HG03139 (cell line): Measurements from ENCODE around the gene KCNIP3.
"Not testable (repeated sequence)": the region's sequence is repeated elsewhere in the genome, so short reads cannot be mapped to it uniquely, and the experiment has no call there.

Experiments
- ATAC-seq: cut with Tn5 transposase; IDR thresholded peaks from one replicate; pipeline ENCODE4 v1.9.1; 2021; ENCODE audit not compliant: unreplicated experiment

Gene KCNIP3

DNA sequence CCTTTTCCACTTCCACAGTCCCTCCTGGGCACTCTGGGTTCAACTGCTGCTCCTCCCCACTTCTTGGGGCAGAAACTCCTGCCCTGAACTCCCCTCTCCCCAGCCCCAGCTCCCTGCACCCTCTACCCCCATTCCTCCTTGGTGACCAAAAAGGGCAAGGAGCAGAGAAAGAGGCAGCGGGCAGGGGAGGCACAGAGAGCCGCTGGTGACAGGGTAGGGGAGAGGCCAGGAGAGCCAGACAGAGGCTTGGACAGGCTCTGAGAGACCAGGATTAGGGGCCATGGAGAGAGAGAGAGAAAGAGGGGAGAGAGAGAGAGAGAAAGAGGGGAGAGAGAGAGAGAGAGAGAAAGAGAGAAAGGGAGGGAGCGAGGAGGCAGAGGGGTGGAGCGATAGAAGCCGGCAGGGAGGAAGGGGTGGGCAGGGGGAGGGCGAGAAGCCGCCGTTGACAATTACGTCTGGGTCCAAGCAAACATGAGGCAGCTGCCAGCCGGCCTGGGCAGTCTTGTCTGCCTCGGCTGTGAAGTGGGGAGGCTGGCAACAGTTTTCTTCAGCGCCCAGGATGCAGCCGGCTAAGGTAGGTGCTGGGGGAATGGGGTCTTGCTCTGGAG lies at the start of gene KCNIP3:
TSS of gene KCNIP3 (plus strand) at position 468 of the 608 bp plus-strand sequence. CDS start at position 560, 92 bp downstream.
- ATAC-seq, result no peak

- no peak for ATAC-seq
These were observed 38.9 kb upstream of the KCNIP3 start for GRCh38 chr2:95258271-95258670.

DNA sequence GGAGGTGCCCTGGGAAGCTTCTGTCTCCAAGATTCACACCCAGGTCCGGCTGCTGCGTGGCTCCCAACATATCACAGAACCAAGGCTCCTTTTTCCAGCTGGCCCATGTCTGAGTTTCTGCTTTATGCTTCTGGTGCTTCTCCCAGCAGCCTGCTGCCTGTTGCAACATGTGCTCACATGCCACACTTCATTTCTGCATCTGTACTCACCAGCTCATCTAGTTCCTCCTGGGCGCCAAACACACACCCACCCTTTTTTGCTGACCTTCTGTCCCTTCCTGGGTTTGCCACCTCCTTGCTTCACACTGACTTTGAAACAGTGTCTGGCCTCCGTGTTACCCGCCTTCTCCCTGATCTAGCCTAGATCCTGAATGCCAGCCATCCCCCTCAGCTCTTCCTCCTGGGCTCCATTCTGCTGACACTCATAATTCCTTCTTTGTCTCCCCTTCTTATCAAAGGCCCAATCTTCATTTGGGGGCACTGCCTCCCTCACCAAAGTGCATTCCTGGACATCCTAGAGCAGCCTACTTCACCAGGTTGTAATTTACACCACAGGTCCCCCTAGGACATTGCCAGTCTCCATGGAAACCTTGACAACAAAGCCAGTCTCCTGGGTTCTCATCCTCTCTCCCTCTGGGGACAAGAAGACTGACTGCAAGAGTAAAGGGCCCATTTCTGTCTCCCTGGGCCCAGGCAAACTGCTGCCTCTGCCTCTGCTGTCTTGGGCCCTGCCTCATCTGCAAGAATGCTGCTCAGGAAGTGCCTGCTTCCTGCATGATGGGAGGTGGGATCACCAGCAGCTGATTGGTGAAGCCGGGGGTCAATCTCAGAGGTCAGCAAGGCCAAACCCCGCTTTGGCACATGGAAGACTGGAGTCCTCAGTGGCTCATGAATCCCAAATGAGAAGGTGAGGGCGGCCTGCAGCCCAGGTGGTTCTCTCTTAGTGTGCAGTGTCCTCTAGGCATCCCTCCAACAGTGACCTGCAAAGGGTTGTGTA lies 36.8 kb upstream of the KCNIP3 start:
- ATAC-seq, result no peak

GRCh38 chr2:95261602-95262001 lies 35.5 kb upstream of the KCNIP3 start:
- no peak for ATAC-seq

GRCh38 chr2:95262896-95263542 lies 34.1 kb upstream of the KCNIP3 start:
- no peak for ATAC-seq

GRCh38 chr2:95264624-95265023 lies 32.5 kb upstream of the KCNIP3 start:
- no peak for ATAC-seq

DNA sequence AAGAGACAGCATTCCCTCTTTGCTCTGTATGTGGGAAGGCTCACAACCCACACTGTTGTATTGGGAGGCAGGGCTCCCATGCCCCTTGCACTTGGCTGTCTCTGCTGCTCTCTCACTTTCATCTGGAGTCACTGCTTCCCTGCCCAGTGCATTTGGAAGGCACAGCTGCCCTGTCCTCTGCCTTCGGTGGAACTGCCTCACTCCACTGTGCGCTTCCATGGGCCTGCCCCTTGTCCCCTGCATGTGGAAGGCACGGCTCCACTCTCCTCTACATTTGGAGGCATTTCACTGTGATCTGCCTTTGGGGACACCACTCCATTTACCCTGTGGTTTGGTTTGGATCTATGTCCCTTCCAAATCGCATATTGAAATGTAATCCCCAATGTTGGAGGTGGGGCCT lies 32.0 kb upstream of the KCNIP3 start:
- no peak for ATAC-seq

GRCh38 chr2:95266781-95267430 lies 30.2 kb upstream of the KCNIP3 start:
- no peak for ATAC-seq

GRCh38 chr2:95267458-95268210 lies 29.5 kb upstream of the KCNIP3 start:
- ATAC-seq, result no peak

DNA sequence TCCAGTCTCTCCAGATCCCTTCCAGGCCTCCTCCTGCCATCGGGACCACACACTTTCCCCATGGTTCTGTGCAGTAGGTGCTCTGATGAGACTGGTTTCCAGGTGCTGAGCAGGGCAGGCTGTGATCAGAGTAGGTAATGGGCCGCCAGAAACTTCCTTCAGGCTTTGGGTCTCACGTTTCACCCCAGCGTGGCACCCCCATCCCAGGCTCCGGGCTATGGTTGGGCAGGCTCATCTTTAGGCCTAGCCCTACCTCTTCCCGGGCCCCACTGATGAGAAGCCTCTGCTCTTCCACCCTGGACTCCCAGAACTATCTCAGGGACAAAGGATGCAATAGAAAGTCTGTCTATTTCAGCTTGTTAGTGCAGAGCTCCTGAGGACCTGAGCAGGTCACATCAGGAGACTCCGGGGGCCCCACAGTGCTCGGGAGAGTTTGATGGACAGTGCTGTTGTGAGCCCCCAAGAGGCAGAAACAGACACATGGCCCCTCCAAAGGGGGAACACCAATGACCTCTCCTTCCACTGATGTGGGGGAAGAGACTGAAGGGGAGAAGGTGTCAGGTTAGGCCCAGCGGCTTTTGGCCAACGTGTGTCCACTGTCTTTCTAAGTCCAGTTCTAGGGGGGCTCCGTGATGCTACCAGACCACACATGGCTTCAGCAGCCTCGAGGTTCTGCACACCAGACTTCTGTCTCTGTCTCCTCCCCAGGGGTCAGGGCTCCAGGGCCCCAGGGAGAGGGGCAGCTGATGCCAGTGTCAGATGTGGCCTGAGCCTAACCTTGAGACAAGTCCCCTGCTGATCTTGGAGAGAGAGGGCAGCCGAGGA lies 28.7 kb upstream of the KCNIP3 start:
- no peak for ATAC-seq

- no peak for ATAC-seq
These were observed 28.0 kb upstream of the KCNIP3 start for GRCh38 chr2:95269036-95269680.

DNA sequence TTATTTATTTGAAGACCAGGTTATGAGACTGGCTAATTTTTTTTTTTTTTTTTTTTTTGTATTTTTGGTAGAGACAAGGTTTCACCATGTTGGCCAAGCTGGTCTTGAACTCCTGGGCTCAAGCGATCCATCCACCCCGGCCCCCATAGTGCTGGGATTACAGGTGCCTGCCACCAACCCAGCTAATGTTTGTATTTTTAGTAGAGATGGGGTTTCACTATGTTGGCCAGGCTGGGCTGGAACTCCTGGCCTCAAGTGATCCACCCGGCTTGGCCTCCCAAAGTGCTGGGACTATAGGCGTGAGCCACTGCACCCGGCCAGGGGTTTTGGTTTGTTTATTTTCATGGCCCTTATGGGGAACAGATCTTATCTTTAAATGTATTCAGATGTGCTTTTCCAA lies 27.4 kb upstream of the KCNIP3 start:
- ATAC-seq, result not testable (repeated sequence)

DNA sequence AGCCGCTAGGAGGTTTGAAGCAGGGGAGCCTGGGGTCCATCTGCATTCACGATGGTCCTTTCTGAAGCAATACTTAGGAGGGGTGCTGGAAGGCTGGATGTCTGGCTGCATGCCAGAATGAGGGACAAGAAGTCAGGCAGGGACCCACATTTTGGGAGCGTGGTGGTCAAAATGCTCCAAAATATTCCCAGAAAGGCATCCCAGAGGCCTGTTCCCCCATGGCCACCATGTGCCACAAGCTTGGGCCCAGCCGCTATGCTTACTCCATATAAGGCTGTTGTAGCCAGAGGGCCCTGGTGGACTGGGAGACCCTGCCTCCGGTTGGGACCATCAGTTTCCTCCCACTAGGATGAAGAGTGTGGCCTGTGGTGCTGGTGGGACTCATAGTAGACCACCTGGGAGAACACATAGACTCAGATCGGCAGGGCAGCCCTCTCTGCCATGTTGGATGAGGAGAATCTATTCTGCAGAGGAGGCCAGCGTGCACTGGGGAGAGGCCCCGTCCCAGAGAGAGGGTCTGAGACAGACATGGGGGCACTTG lies 26.5 kb upstream of the KCNIP3 start:
- no peak for ATAC-seq

GRCh38 chr2:95271381-95271971 lies 25.7 kb upstream of the KCNIP3 start:
- no peak for ATAC-seq

DNA sequence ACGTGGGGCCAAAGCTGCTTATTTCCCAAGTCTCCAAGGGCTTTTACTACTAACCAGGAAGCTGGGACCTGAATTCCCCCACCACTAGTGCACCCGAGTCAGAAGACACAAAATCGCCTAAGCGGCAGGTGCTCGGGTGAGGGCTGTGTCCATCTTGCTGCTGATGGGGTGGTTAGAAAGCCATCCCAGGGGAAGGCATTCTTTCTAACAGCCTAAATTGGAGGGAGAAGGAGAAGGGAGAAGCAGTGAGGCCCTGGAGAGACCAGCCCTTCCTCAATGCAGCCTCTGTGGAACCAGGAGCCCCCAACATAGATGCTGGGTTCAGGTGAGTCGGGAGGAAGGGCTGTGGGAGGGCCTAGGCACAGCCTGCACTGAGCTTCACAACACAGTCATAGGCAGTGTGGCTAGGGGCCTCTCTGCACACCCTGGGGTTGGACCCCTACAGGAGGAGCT lies 24.8 kb upstream of the KCNIP3 start:
- ATAC-seq, result no peak

DNA sequence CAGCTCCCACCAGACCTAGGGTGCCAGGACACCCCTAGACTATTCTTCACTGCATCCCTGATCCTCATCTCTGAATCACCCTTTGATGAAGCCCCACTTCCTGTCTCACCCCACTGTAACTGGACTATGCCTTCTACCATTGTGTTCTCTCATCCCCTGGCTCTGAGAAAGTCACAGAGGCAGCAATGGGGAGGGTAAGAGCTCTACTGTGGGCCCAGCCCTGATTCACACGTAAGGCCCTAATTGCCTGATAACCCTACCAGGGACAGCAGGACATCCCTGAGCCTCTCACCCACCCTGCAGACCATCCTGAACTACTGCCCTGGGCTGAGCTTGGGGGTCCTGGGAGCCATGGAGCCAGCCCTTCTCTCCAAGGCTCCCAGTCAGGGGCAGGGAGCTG lies 24.4 kb upstream of the KCNIP3 start:
- no peak for ATAC-seq

DNA sequence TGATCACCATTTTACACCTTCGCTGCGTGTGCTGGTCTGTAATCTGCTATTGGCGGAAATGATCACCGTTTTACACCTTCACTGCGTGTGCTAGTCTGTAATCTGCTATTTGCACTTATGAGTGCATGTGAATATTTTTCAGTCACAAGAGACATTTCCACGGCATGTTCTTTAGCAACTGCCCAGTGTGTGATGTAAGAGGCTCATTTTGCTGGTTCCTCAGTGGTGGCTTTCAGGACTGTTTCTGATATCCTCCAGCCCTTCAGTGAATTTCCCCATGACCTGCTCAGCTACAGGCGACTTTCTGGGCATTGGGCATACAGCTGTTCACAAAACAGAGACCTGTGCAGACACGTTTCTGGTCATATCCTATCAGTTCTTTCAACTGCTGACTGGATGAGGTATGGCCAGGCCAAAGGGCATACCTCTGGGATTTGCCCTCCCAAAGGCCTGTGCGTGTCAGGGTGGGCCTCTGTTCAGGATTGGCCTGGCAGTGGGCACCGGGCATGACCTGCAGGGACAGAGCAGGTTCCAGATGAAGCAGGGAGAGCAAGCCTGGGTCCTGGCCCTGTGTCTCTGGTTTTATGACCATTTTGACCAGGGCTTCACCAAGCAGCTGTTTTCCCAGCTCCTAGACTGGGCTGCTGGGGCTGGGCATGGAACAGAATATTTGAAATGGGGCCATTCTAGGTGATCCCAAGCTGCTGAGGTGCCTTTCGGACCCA lies 23.4 kb upstream of the KCNIP3 start:
- ATAC-seq, result no peak
